Liver (tissue), 9 donors: Measurements from ENCODE around the gene ARMH3. TPM values are rescaled to one million over a fixed set of nuclear protein-coding genes. Genes with fewer than 3 reads are reported as not detected.

Experiments used
- DNase-seq: peaks from one replicate; pipeline ENCODE4 v3.0.0-alpha.2; 2017; ENCODE audit warnings: low spot score
- H3K27ac ChIP-seq, 2 donors: one replicate each; pipeline ENCODE4 v1.7.0; 2013; ENCODE audit warnings: inconsistent platforms in 2 of 2, low read length in 2 of 2, control low read depth in 1 of 2, low read depth in 1 of 2, mild to moderate bottlenecking in 1 of 2
- H3K27me3 ChIP-seq, 4 donors: one replicate each; pipeline versions ENCODE4 v1.6.1 to v1.7.0; 2013; ENCODE audit warnings: low read length in 3 of 4, inconsistent platforms in 1 of 4, mild to moderate bottlenecking in 1 of 4, moderate library complexity in 1 of 4; ENCODE audit not compliant: control insufficient read depth in 4 of 4, insufficient read depth in 4 of 4
- H3K36me3 ChIP-seq, 4 donors: one replicate each; pipeline versions ENCODE4 v1.6.1 to v1.7.0; 2013; ENCODE audit warnings: low read length in 3 of 4, mild to moderate bottlenecking in 3 of 4, low read depth in 1 of 4, moderate library complexity in 1 of 4; ENCODE audit not compliant: control insufficient read depth in 4 of 4, insufficient read depth in 3 of 4
- H3K4me1 ChIP-seq, 4 donors: one replicate each; pipeline versions ENCODE4 v1.6.1 to v1.7.0; 2013; ENCODE audit warnings: low read length in 3 of 4, mild to moderate bottlenecking in 3 of 4, moderate library complexity in 1 of 4; ENCODE audit not compliant: control insufficient read depth in 4 of 4, insufficient read depth in 4 of 4
- H3K4me3 ChIP-seq, 3 donors: one replicate each; pipeline versions ENCODE4 v1.6.1 to v1.7.0; 2013; ENCODE audit warnings: low read length in 3 of 3, control low read depth in 1 of 3, low read depth in 1 of 3, mild to moderate bottlenecking in 1 of 3
- H3K9ac ChIP-seq, 2 donors: one replicate each; pipeline ENCODE4 v1.7.0; 2013; ENCODE audit warnings: low read length in 2 of 2, mild to moderate bottlenecking in 2 of 2, moderate library complexity in 2 of 2, control low read depth in 1 of 2, low read depth in 1 of 2
- H3K9me3 ChIP-seq, 4 donors: one replicate each; pipeline versions ENCODE4 v1.6.1 to v1.7.0; 2013; ENCODE audit warnings: low read length in 3 of 4; ENCODE audit not compliant: control insufficient read depth in 4 of 4
- ATF3 ChIP-seq: IDR thresholded peaks from 2 replicates; pipeline ENCODE4 v1.6.1; 2016; ENCODE audit warnings: antibody characterized with exemption
- CTCF ChIP-seq: fragments of 150-350 bp; IDR thresholded peaks from 2 replicates; pipeline ENCODE4 v1.5.1; 2017; ENCODE audit warnings: improper control_type of control experiment, low read depth, low read length; ENCODE audit not compliant: missing input control
- EGR1 ChIP-seq, 2 donors: IDR thresholded peaks; 2 replicates each; pipeline ENCODE4 v1.6.1; 2016 to 2018; ENCODE audit warnings: antibody characterized with exemption in 2 of 2, low read depth in 2 of 2
- FOXA1 ChIP-seq: IDR thresholded peaks from 2 replicates; pipeline ENCODE4 v1.6.1; 2016; ENCODE audit warnings: antibody characterized with exemption
- FOXA2 ChIP-seq: IDR thresholded peaks from 2 replicates; pipeline ENCODE4 v1.6.1; 2016; ENCODE audit warnings: antibody characterized with exemption
- GABPA ChIP-seq, 2 donors: IDR thresholded peaks in 1 of 2; conservative IDR thresholded peaks in 1 of 2; 2 replicates each; pipeline ENCODE4 v1.6.1; 2016; ENCODE audit warnings: antibody characterized with exemption in 2 of 2, mild to moderate bottlenecking in 1 of 2, moderate library complexity in 1 of 2
- HNF4A ChIP-seq, 2 donors: conservative IDR thresholded peaks; 2 replicates each; pipeline ENCODE4 v1.6.1; 2016; ENCODE audit warnings: antibody characterized with exemption in 2 of 2, mild to moderate bottlenecking in 2 of 2
- HNF4G ChIP-seq: IDR thresholded peaks from 2 replicates; pipeline ENCODE4 v1.6.1; 2016; ENCODE audit warnings: antibody characterized with exemption
- JUND ChIP-seq, 2 donors: IDR thresholded peaks; 2 replicates each; pipeline ENCODE4 v1.6.1; 2016; ENCODE audit warnings: antibody characterized with exemption in 2 of 2
- MAX ChIP-seq: IDR thresholded peaks from 2 replicates; pipeline ENCODE4 v1.6.1; 2016; ENCODE audit warnings: antibody characterized with exemption
- NR2F2 ChIP-seq: IDR thresholded peaks from 2 replicates; pipeline ENCODE4 v1.6.1; 2016; ENCODE audit warnings: antibody characterized with exemption
- RAD21 ChIP-seq, 2 donors: IDR thresholded peaks; 2 replicates each; pipeline ENCODE4 v1.6.1; 2016; ENCODE audit warnings: antibody characterized with exemption in 2 of 2, mild to moderate bottlenecking in 2 of 2
- REST ChIP-seq: IDR thresholded peaks from 2 replicates; pipeline ENCODE4 v1.6.1; 2016; ENCODE audit warnings: antibody characterized with exemption, mild to moderate bottlenecking
- RXRA ChIP-seq, 2 donors: IDR thresholded peaks; 2 replicates each; pipeline ENCODE4 v1.6.1; 2017 to 2018; ENCODE audit warnings: antibody characterized with exemption in 2 of 2, mild to moderate bottlenecking in 1 of 2
- SP1 ChIP-seq: IDR thresholded peaks from 2 replicates; pipeline ENCODE4 v1.6.1; 2018; ENCODE audit warnings: antibody characterized with exemption, mild to moderate bottlenecking
- TAF1 ChIP-seq: conservative IDR thresholded peaks from 2 replicates; pipeline ENCODE4 v1.6.1; 2016; ENCODE audit warnings: antibody characterized with exemption, mild to moderate bottlenecking
- YY1 ChIP-seq: IDR thresholded peaks from 2 replicates; pipeline ENCODE4 v1.6.1; 2016; ENCODE audit warnings: antibody characterized with exemption, mild to moderate bottlenecking
- ZBTB33 ChIP-seq: IDR thresholded peaks from 2 replicates; pipeline ENCODE4 v1.6.1; 2016; ENCODE audit warnings: antibody characterized with exemption
- whole genome bisulfite sequencing: extraction: QIAGEN DNeasy Blood & Tissue Kit; methylation state at CpG from one replicate; pipeline ENCODE4 v1.1.7; 2013; 5-methylcytosine and 5-hydroxymethylcytosine counted together
- polyA plus RNA-seq, 2 donors: library from polyadenylated mRNA; stranded (reverse) in 1 of 2; unstranded in 1 of 2; fragments of 200-250 nt in 1 of 2; fragments of >200 nt in 1 of 2; fragmentation: Nextera tagmentation in 1 of 2; extraction: Ambion mirVana in 1 of 2; gene quantifications; one replicate each; pipeline versions ENCODE4 v1.2.1 to v1.2.3, GENCODE V29; 2013 to 2015
- total RNA-seq, 2 donors: library from RNA; depleted of rRNA; stranded (reverse); fragments of >200 nt; gene quantifications; one replicate each; pipeline ENCODE4 v1.2.3, GENCODE V29; 2014
- donor health status: healthy.
- donor health status: healthy.
- donor health status: healthy.
- donor health status: healthy.
- donor health status: healthy.

ARMH3 gene
- total and polyA plus RNA-seq, 4 donors: 5.3 to 14.9 (median 9.2) TPM

GRCh38 chr10:101818119-101818871 is 237.7 kb downstream of the ARMH3 start, which contains the start of gene OGA:
Gene OGA, minus strand, starts transcription at chr10:101818444. Its CDS starts 422 bp downstream, at chr10:101818022.
- Histone ChIP-seq H3K4me1 (peaks cover 9 to 39% (median 23%) of the 10 kb centered on the region in 4 donors), H3K27ac (peak within 1 kb of the TSS; percentile 82 to 91), H3K9me3 (no peaks in the 10 kb centered on the region), H3K27me3 (no peaks in the 10 kb centered on the region), H3K36me3 (no peaks in the 10 kb centered on the region), H3K9ac (peak within 1 kb of the TSS; percentile 92 to 97), H3K4me3 (peak within 1 kb of the TSS; percentile 80 to 96 (median 83))
- WGBS: under 1% methylated on average over 47 of the region's 47 CpGs
- peak; percentile 96 for DNase-seq
- TF ChIP-seq JUND (IDR thresholded peaks at IDR 0.05): peak; percentile 36 to 77
- peak; percentile 21 to 55 for TF ChIP-seq HNF4A (conservative IDR thresholded peaks at IDR 0.05)
- TF ChIP-seq ATF3: peak; percentile 58
- TF ChIP-seq FOXA1: peak; percentile 57
- peak; percentile 97 for TF ChIP-seq TAF1
- TF ChIP-seq YY1: peak; percentile 81
- TF ChIP-seq SP1: peak; percentile 97
- peak; percentile 28 to 32 for TF ChIP-seq RAD21 (IDR thresholded peaks at IDR 0.05)
- peak; percentile 71 for TF ChIP-seq REST
- TF ChIP-seq MAX: peak; percentile 97
- TF ChIP-seq HNF4G: no peak
- TF ChIP-seq CTCF: no peak
- TF ChIP-seq NR2F2: peak; percentile 74
- TF ChIP-seq RXRA (IDR thresholded peaks at IDR 0.05): peak; percentile 59 to 63
- TF ChIP-seq EGR1 (IDR thresholded peaks at IDR 0.05; ENCODE audit: low read depth in 2 of 2): peak; percentile 75 to 96
- TF ChIP-seq ZBTB33: peak; percentile 95
- TF ChIP-seq GABPA (IDR thresholded peaks at IDR 0.05 in 1 of 2, conservative IDR thresholded peaks at IDR 0.05 in 1 of 2): peak in 1 of 2 donors; percentile 74
- TF ChIP-seq FOXA2: peak; percentile 39
